Inflammatory macrophage treated with lipopolysaccharide for 4 hours (primary cell): ENCODE data around the gene ZDHHC11.
"Not testable (repeated sequence)": the region's sequence is repeated elsewhere in the genome, so short reads cannot be mapped to it uniquely, and the experiment has no call there.

ENCODE experiments used
- DNase-seq: peaks from one replicate; pipeline ENCODE4 v3.0.0-alpha.2; 2020

Gene ZDHHC11

GRCh38 chr5:850511-851006 is at the start of gene ZDHHC11:
TSS of gene ZDHHC11 (minus strand) at chr5:850986. CDS start at chr5:850602, 384 bp downstream.
- no peak for DNase-seq

- no peak for DNase-seq
Measured at GRCh38 chr5:893711-894110, 42.9 kb upstream of the ZDHHC11 start.

GRCh38 chr5:893137-893506 is 42.3 kb upstream of the ZDHHC11 start:
- DNase-seq = no peak

- peak; percentile 86 for DNase-seq
Measured at GRCh38 chr5:892394-893136, 41.8 kb upstream of the ZDHHC11 start, which contains the start of the genes BRD9 and TRIP13. TSS of gene BRD9 (minus strand) at chr5:892801. CDS start at chr5:892657, 144 bp downstream. TSS of gene TRIP13 (plus strand) at chr5:892884. CDS start at chr5:892999, 115 bp downstream.

GRCh38 chr5:891837-892393 is 41.1 kb upstream of the ZDHHC11 start:
- DNase-seq = peak; percentile 1

GRCh38 chr5:891117-891836 is 40.5 kb upstream of the ZDHHC11 start:
- DNase-seq = peak; percentile 13

GRCh38 chr5:889075-889710 is 38.4 kb upstream of the ZDHHC11 start:
- no peak for DNase-seq

GRCh38 chr5:888638-889035 is 37.9 kb upstream of the ZDHHC11 start:
- no peak for DNase-seq

- no peak for DNase-seq
Measured at GRCh38 chr5:887947-888637, 37.3 kb upstream of the ZDHHC11 start.

GRCh38 chr5:886716-887325 is 36.0 kb upstream of the ZDHHC11 start:
- DNase-seq = no peak

GRCh38 chr5:886036-886435 is 35.2 kb upstream of the ZDHHC11 start:
- DNase-seq = no peak

- no peak for DNase-seq
Measured at GRCh38 chr5:885529-885928, 34.7 kb upstream of the ZDHHC11 start.

- DNase-seq = no peak
Measured at GRCh38 chr5:885127-885442, 34.3 kb upstream of the ZDHHC11 start.

GRCh38 chr5:884345-885126 is 33.8 kb upstream of the ZDHHC11 start:
- no peak for DNase-seq

- no peak for DNase-seq
Measured at GRCh38 chr5:883475-884181, 32.8 kb upstream of the ZDHHC11 start.

GRCh38 chr5:882253-883183 is 31.7 kb upstream of the ZDHHC11 start:
- no peak for DNase-seq

GRCh38 chr5:881551-881935 is 30.8 kb upstream of the ZDHHC11 start:
- DNase-seq = no peak

GRCh38 chr5:880816-881550 is 30.2 kb upstream of the ZDHHC11 start:
- no peak for DNase-seq

GRCh38 chr5:878677-879076 is 27.9 kb upstream of the ZDHHC11 start:
- DNase-seq = not testable (repeated sequence)
